DOHH2 (cell line): ENCODE measurements around the gene COL18A1.

Experiments used
- H3F3A ChIP-seq: fragments of 200-600 bp; sonication (generic), shearing (Covaris generic); 2 replicates; pipeline ENCODE4 v1.6.0; 2016; ENCODE audit warnings: antibody characterized with exemption, mild to moderate bottlenecking; ENCODE audit not compliant: control insufficient read depth, insufficient read depth
- H3K27ac ChIP-seq: fragments of 200-600 bp; sonication (generic); 2 replicates; pipeline ENCODE4 v1.5.1; 2014; ENCODE audit warnings: low read depth, mild to moderate bottlenecking, low read length, moderate library complexity
- H3K27me3 ChIP-seq: fragments of 200-600 bp; sonication (generic); 2 replicates; pipeline ENCODE4 v1.6.1; 2014; ENCODE audit warnings: mild to moderate bottlenecking, low read length, mixed read lengths; ENCODE audit not compliant: control insufficient read depth
- H3K36me3 ChIP-seq: fragments of 200-600 bp; sonication (generic); 2 replicates; pipeline ENCODE4 v1.6.1; 2014; ENCODE audit warnings: mild to moderate bottlenecking, low read length, moderate library complexity, mixed read lengths; ENCODE audit not compliant: control insufficient read depth
- H3K4me1 ChIP-seq: fragments of 200-600 bp; sonication (generic); 2 replicates; pipeline ENCODE4 v1.6.1; 2014; ENCODE audit warnings: mild to moderate bottlenecking, low read length, mixed read lengths; ENCODE audit not compliant: control insufficient read depth
- H3K4me2 ChIP-seq: fragments of 200-600 bp; sonication (generic); 2 replicates; pipeline ENCODE4 v1.6.0; 2014; ENCODE audit warnings: mild to moderate bottlenecking, low read length, moderate library complexity
- H3K4me3 ChIP-seq: fragments of 200-600 bp; sonication (generic); 2 replicates; pipeline ENCODE4 v1.5.1; 2014; ENCODE audit warnings: mild to moderate bottlenecking, low read length, mixed read lengths
- H3K79me2 ChIP-seq: fragments of 200-600 bp; sonication (generic); 2 replicates; pipeline ENCODE4 v1.6.1; 2014; ENCODE audit warnings: mild to moderate bottlenecking, low read length, mixed read lengths; ENCODE audit not compliant: control insufficient read depth
- H3K9me2 ChIP-seq: fragments of 200-600 bp; sonication (generic); replicated peaks from 2 replicates; pipeline ENCODE4 v1.6.1; 2014; ENCODE audit warnings: mild to moderate bottlenecking, low read length, mixed read lengths; ENCODE audit not compliant: control insufficient read depth
- H3K9me3 ChIP-seq: fragments of 200-600 bp; sonication (generic); 2 replicates; pipeline ENCODE4 v1.6.1; 2014; ENCODE audit warnings: antibody characterized with exemption, low read length, mixed read lengths; ENCODE audit not compliant: control insufficient read depth, insufficient read depth
- H4K20me1 ChIP-seq: fragments of 200-600 bp; sonication (generic); 2 replicates; pipeline ENCODE4 v1.6.0; 2014; ENCODE audit warnings: low read depth, mild to moderate bottlenecking, antibody characterized with exemption, low read length, moderate library complexity; ENCODE audit not compliant: control insufficient read depth, insufficient read depth
- EZH2phosphoT487 ChIP-seq: fragments of 200-600 bp; sonication (generic); IDR thresholded peaks from 2 replicates; pipeline ENCODE4 v1.6.1; 2017; ENCODE audit warnings: borderline replicate concordance, mild to moderate bottlenecking, antibody characterized with exemption, low read length, moderate library complexity, mixed read lengths
- TF ChIP-seq, protein P1 (sequence below): fragments of 200-600 bp; sonication (generic); IDR thresholded peaks from one replicate; pipeline ENCODE4 v1.5.1; 2014; ENCODE audit warnings: antibody characterized with exemption, mild to moderate bottlenecking, low read depth, low read length; ENCODE audit not compliant: poor library complexity, severe bottlenecking

COL18A1 gene

DNA sequence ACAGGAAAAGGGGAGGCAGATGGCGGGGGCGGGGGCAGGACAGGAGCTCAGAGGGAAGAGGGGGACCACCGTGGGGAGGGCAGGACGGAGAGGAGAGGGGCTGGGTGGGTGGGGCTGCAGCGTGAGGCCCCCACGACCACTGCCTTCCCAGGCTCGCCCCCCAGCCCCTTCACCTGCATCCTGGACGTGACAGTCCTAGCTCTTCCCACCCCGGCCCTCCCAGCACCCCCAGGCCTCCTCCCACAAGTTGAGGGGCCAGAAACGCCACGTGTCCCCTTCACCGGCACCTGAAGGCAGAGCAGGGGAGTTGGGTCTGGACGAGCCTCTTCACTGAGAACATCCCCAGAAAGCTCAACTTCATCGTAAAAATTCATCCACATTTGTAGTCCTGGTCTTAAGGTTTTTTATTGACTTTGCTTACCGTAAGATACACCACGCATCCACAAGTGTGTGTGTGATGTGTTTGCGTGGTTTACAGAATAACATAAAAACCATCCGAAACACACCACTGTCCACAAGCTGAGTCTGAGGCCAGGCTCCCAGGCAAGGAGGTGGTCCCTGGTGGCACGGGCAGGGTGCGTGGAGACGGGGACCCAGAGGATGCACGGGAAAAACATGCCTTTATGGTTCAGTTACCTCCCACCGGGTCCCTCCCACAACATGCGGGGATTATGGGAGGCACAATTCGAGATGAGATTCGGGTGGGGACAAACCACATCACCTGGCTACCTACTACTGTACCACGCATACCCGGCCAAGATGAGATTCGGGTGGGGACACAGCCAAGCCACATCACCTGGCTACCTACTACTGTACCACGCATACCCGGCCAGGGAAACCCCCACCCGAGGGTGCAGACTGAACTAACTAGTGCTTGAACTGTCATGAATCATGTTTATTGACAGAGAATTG lies 13.9 kb upstream of the COL18A1 start:
- no peaks in the 10 kb centered on the region for H3F3A ChIP-seq
- no peak for TF ChIP-seq EZH2phosphoT487
- TF ChIP-seq, protein P1, sequence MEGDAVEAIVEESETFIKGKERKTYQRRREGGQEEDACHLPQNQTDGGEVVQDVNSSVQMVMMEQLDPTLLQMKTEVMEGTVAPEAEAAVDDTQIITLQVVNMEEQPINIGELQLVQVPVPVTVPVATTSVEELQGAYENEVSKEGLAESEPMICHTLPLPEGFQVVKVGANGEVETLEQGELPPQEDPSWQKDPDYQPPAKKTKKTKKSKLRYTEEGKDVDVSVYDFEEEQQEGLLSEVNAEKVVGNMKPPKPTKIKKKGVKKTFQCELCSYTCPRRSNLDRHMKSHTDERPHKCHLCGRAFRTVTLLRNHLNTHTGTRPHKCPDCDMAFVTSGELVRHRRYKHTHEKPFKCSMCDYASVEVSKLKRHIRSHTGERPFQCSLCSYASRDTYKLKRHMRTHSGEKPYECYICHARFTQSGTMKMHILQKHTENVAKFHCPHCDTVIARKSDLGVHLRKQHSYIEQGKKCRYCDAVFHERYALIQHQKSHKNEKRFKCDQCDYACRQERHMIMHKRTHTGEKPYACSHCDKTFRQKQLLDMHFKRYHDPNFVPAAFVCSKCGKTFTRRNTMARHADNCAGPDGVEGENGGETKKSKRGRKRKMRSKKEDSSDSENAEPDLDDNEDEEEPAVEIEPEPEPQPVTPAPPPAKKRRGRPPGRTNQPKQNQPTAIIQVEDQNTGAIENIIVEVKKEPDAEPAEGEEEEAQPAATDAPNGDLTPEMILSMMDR, result no peak
- H3K79me2 ChIP-seq, result no peaks in the 10 kb centered on the region
- no peaks in the 10 kb centered on the region for H3K4me1 ChIP-seq
- no peaks in the 10 kb centered on the region for H3K9me3 ChIP-seq
- H3K4me2 ChIP-seq, result no peak overlapping the region
- H3K36me3 ChIP-seq, result no peaks in the 10 kb centered on the region
- no peaks in the 10 kb centered on the region for H3K27me3 ChIP-seq
- H3K9me2 ChIP-seq, result no peaks in the 10 kb centered on the region
- no peak overlapping the region for H3K4me3 ChIP-seq
- no peaks in the 10 kb centered on the region for H4K20me1 ChIP-seq
- H3K27ac ChIP-seq, result no peak overlapping the region

DNA sequence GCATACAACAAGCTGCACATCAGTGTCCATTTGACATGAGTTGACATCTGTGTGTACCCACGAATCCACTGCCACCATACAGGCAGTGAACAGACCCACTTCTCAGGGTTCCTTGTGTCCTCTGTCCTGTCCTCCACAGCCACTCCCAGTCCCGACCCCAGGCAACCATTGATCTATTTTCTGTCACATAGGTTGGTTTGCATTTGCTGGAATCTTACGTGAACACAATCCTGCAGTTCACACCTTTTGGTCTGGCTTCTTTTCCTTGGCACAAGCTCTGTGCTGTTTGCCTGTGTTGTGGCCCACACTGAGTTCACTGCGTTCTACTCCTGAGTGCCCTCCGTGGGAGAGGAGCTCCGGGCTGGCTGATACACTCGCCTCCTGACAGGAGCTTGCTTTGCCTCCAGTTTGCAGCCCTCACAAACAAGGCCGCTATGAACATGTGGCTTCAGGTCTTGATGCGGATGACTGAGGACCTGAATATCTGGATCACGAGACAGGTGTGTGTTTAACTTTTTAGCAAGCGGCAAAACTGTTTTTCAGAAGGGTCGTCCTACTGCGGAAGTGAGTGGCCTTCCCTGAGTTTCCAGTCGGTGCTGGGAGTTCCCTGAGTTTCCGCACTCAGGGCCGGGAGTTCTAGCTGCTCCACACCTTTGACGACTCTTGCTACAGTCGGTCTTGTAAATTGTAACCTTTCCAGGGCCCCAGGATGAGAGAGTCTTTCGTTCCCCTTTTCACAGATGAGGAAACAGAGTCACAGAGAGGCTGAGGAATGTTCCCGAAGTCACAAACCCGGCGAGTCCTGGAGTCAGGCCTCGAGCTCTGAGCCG lies 13.0 kb upstream of the COL18A1 start:
- TF ChIP-seq EZH2phosphoT487, result no peak
- TF ChIP-seq, protein P1, result no peak
- H3K9me3 ChIP-seq, result no peaks in the 10 kb centered on the region
- H3K27ac ChIP-seq, result no peak overlapping the region
- no peaks in the 10 kb centered on the region for H3K36me3 ChIP-seq
- no peaks in the 10 kb centered on the region for H3F3A ChIP-seq
- H3K4me3 ChIP-seq, result no peak overlapping the region
- no peak overlapping the region for H3K4me2 ChIP-seq
- H4K20me1 ChIP-seq, result no peaks in the 10 kb centered on the region
- H3K9me2 ChIP-seq, result no peaks in the 10 kb centered on the region
- no peaks in the 10 kb centered on the region for H3K27me3 ChIP-seq
- no peaks in the 10 kb centered on the region for H3K79me2 ChIP-seq
- no peaks in the 10 kb centered on the region for H3K4me1 ChIP-seq

DNA sequence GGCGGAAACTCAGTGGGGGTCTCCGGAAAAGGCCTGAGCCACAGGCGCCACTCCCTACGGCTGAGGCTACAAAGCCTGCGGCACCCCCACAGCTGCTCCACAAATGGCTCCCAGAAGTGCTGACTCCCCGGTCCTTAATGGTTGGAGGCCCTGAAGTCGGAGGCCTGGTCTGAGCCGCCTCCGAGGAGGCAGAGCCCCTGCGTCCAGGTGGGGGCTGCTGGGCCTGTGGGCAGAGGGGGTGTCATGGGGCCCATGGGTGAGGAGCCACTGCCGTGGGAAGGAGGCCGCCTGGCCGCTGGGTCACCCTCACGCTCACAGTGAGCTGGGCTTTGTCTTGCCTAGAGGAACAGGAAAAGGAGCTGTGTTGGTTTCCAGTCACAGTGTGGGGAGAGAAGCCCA lies 12.4 kb upstream of the COL18A1 start:
- Histone ChIP-seq H3K36me3 (no peaks in the 10 kb centered on the region), H3K4me1 (no peaks in the 10 kb centered on the region), H3K4me2 (no peak overlapping the region), H3K9me3 (no peaks in the 10 kb centered on the region), H3K27me3 (no peaks in the 10 kb centered on the region), H4K20me1 (no peaks in the 10 kb centered on the region), H3K9me2 (no peaks in the 10 kb centered on the region), H3K79me2 (no peaks in the 10 kb centered on the region), H3K27ac (no peak overlapping the region), H3F3A (no peaks in the 10 kb centered on the region), H3K4me3 (no peak overlapping the region)
- TF ChIP-seq, protein P1, result no peak
- TF ChIP-seq EZH2phosphoT487, result no peak
